Neural progenitor cell (in vitro differentiated cells): ENCODE measurements around the gene WDR70. TPM values are rescaled to one million over a fixed set of nuclear protein-coding genes. Genes with fewer than 3 reads are reported as not detected.
"Not testable (repeated sequence)": the region's sequence is repeated elsewhere in the genome, so short reads cannot be mapped to it uniquely, and the experiment has no call there.

Experiments used
- DNase-seq: peaks from one replicate; pipeline ENCODE4 v3.0.0-alpha.2; 2016; ENCODE audit warnings: low spot score
- H2AFZ ChIP-seq: fragments of 200-600 bp; sonication (generic); replicated peaks from 2 replicates; pipeline ENCODE4 v1.6.1; 2016; ENCODE audit warnings: antibody characterized with exemption
- H3F3A ChIP-seq: fragments of 200-600 bp; sonication (generic); 2 replicates; pipeline ENCODE4 v1.6.1; 2016; ENCODE audit warnings: antibody characterized with exemption, low read depth
- H3K27ac ChIP-seq: fragments of 200-600 bp; sonication (generic); 2 replicates; pipeline ENCODE4 v1.5.1; 2016; ENCODE audit warnings: mild to moderate bottlenecking
- H3K27me3 ChIP-seq: fragments of 200-600 bp; sonication (generic); 2 replicates; pipeline ENCODE4 v1.6.1; 2016; ENCODE audit warnings: mild to moderate bottlenecking, moderate library complexity
- H3K36me3 ChIP-seq: fragments of 200-600 bp; sonication (generic); 2 replicates; pipeline ENCODE4 v1.5.1; 2016
- H3K4me1 ChIP-seq: fragments of 200-600 bp; sonication (generic); 2 replicates; pipeline ENCODE4 v1.6.1; 2016; ENCODE audit warnings: mixed run types
- H3K4me2 ChIP-seq: fragments of 200-600 bp; sonication (generic); 2 replicates; pipeline ENCODE4 v1.6.1; 2016
- H3K4me3 ChIP-seq: fragments of 200-600 bp; sonication (generic); 2 replicates; pipeline ENCODE4 v1.5.1; 2016
- H3K79me2 ChIP-seq: fragments of 200-600 bp; sonication (generic); 2 replicates; pipeline ENCODE4 v1.6.1; 2016; ENCODE audit warnings: low read depth
- H3K9ac ChIP-seq: fragments of 200-600 bp; sonication (generic); 2 replicates; pipeline ENCODE4 v1.6.1; 2016
- H3K9me3 ChIP-seq: fragments of 200-600 bp; sonication (generic); 2 replicates; pipeline ENCODE4 v1.5.1; 2016; ENCODE audit warnings: low read depth
- H4K20me1 ChIP-seq: fragments of 200-600 bp; sonication (generic); 2 replicates; pipeline ENCODE4 v1.6.1; 2016; ENCODE audit warnings: low read depth
- H3K27ac Mint-ChIP-seq: 3 replicates; pipeline ENCODE4 v1.8.0; 2021; ENCODE audit warnings: mixed read lengths
- H3K27me3 Mint-ChIP-seq: 2 replicates; pipeline ENCODE4 v1.8.0; 2022; ENCODE audit warnings: low read depth, mild to moderate bottlenecking, inconsistent platforms, moderate library complexity, mixed read lengths; ENCODE audit not compliant: insufficient read depth
- H3K36me3 Mint-ChIP-seq: 3 replicates; pipeline ENCODE4 v1.8.0; 2021; ENCODE audit warnings: mixed read lengths
- H3K4me1 Mint-ChIP-seq: 3 replicates; pipeline ENCODE4 v1.8.0; 2021; ENCODE audit warnings: mixed read lengths
- H3K4me3 Mint-ChIP-seq: 3 replicates; pipeline ENCODE4 v1.8.0; 2021; ENCODE audit warnings: mild to moderate bottlenecking, moderate library complexity, mixed read lengths
- H3K9me3 Mint-ChIP-seq: 3 replicates; pipeline ENCODE4 v1.8.0; 2020; ENCODE audit warnings: mixed read lengths
- CTCF ChIP-seq: fragments of 200-600 bp; sonication (generic); IDR thresholded peaks from 2 replicates; pipeline ENCODE4 v1.5.1; 2017; ENCODE audit warnings: antibody characterized with exemption, mild to moderate bottlenecking
- EZH2 ChIP-seq: fragments of 200-600 bp; sonication (generic); IDR thresholded peaks from 2 replicates; pipeline ENCODE4 v1.6.1; 2017; ENCODE audit warnings: antibody characterized with exemption, mild to moderate bottlenecking, moderate library complexity
- EZH2phosphoT487 ChIP-seq: fragments of 200-600 bp; sonication (generic); IDR thresholded peaks from 2 replicates; pipeline ENCODE4 v1.6.1; 2017; ENCODE audit warnings: antibody characterized with exemption
- total RNA-seq: library from RNA; depleted of rRNA; stranded (reverse); fragments of >200 nt; gene quantifications from 2 replicates; pipeline ENCODE4 v1.2.3, GENCODE V29; 2015; ENCODE audit warnings: low replicate concordance

Gene WDR70
- total RNA-seq, 1 donor from 2014 or later = 46.2 TPM

GRCh38 chr5:37435261-37435660, 56.1 kb downstream of the WDR70 start:
- no peak overlapping the region for H2AFZ ChIP-seq
- Mint-ChIP-seq H3K36me3 (peaks cover 3% of the 10 kb centered on the region), H3K9me3 (no peaks in the 10 kb centered on the region), H3K4me1 (no peaks in the 10 kb centered on the region), H3K4me3 (no peak overlapping the region), H3K27me3 (no peaks in the 10 kb centered on the region), H3K27ac (no peak overlapping the region)
- no peaks in the 10 kb centered on the region for H3K9me3 ChIP-seq
- H3K27ac ChIP-seq = no peak overlapping the region
- no peak overlapping the region for H3K9ac ChIP-seq
- H4K20me1 ChIP-seq = no peaks in the 10 kb centered on the region
- H3K4me3 ChIP-seq = no peak overlapping the region
- no peaks in the 10 kb centered on the region for H3K4me1 ChIP-seq
- TF ChIP-seq EZH2 = no peak
- TF ChIP-seq CTCF = no peak
- TF ChIP-seq EZH2phosphoT487 = no peak
- no peaks in the 10 kb centered on the region for H3K36me3 ChIP-seq
- no peak for DNase-seq
- H3K79me2 ChIP-seq = no peaks in the 10 kb centered on the region
- H3F3A ChIP-seq = no peaks in the 10 kb centered on the region
- H3K4me2 ChIP-seq = no peak overlapping the region
- no peaks in the 10 kb centered on the region for H3K27me3 ChIP-seq

GRCh38 chr5:37436146-37436934, 57.2 kb downstream of the WDR70 start:
- H3K9me3 ChIP-seq = no peaks in the 10 kb centered on the region
- peaks cover 3% of the 10 kb centered on the region for H3K36me3 Mint-ChIP-seq
- no peaks in the 10 kb centered on the region for H3K4me1 Mint-ChIP-seq
- H3K4me1 ChIP-seq = no peaks in the 10 kb centered on the region
- H3K9me3 Mint-ChIP-seq = no peaks in the 10 kb centered on the region
- TF ChIP-seq EZH2 (no peak), EZH2phosphoT487 (no peak), CTCF (no peak)
- H2AFZ ChIP-seq = no peak overlapping the region
- no peak overlapping the region for H3K4me2 ChIP-seq
- no peaks in the 10 kb centered on the region for H3K79me2 ChIP-seq
- no peaks in the 10 kb centered on the region for H3F3A ChIP-seq
- no peak overlapping the region for H3K27ac ChIP-seq
- H3K4me3 Mint-ChIP-seq = no peak overlapping the region
- no peak overlapping the region for H3K27ac Mint-ChIP-seq
- H3K4me3 ChIP-seq = no peak overlapping the region
- no peak overlapping the region for H3K9ac ChIP-seq
- no peaks in the 10 kb centered on the region for H3K27me3 Mint-ChIP-seq
- no peak for DNase-seq
- H3K36me3 ChIP-seq = no peaks in the 10 kb centered on the region
- no peaks in the 10 kb centered on the region for H4K20me1 ChIP-seq
- H3K27me3 ChIP-seq = no peaks in the 10 kb centered on the region

- Histone ChIP-seq H3K4me1 (no peaks in the 10 kb centered on the region), H3K79me2 (no peaks in the 10 kb centered on the region), H4K20me1 (no peaks in the 10 kb centered on the region), H3K9me3 (no peaks in the 10 kb centered on the region), H3K27ac (no peak overlapping the region), H3K4me3 (no peak overlapping the region), H3F3A (no peaks in the 10 kb centered on the region), H3K27me3 (no peaks in the 10 kb centered on the region), H3K9ac (no peak overlapping the region), H3K36me3 (no peaks in the 10 kb centered on the region), H2AFZ (no peak overlapping the region), H3K4me2 (no peak overlapping the region)
- no peaks in the 10 kb centered on the region for H3K9me3 Mint-ChIP-seq
- H3K4me3 Mint-ChIP-seq = no peak overlapping the region
- no peak for DNase-seq
- peaks cover 2% of the 10 kb centered on the region for H3K36me3 Mint-ChIP-seq
- TF ChIP-seq EZH2phosphoT487 (no peak), EZH2 (no peak), CTCF (no peak)
- H3K27me3 Mint-ChIP-seq = no peaks in the 10 kb centered on the region
- no peak overlapping the region for H3K27ac Mint-ChIP-seq
- no peaks in the 10 kb centered on the region for H3K4me1 Mint-ChIP-seq
Observed at GRCh38 chr5:37437711-37438110, 58.6 kb downstream of the WDR70 start.

- H3K4me3 ChIP-seq, H3K36me3 ChIP-seq, H3K79me2 ChIP-seq, H3K4me1 ChIP-seq, DNase-seq, H3K27ac ChIP-seq, H3K4me2 ChIP-seq, H3K9me3 Mint-ChIP-seq, H3K9me3 ChIP-seq, H3K27me3 ChIP-seq, H3K27me3 Mint-ChIP-seq, H3K4me1 Mint-ChIP-seq, H3K27ac Mint-ChIP-seq, H3K9ac ChIP-seq, H3F3A ChIP-seq, H2AFZ ChIP-seq, H3K4me3 Mint-ChIP-seq, H4K20me1 ChIP-seq: not testable (repeated sequence)
- H3K36me3 Mint-ChIP-seq = peaks cover 27% of the 10 kb centered on the region
Observed at GRCh38 chr5:37445783-37446182, 66.7 kb downstream of the WDR70 start.
